ENCODE measurements around the gene NANOG.
A peak's percentile ranks its signal among the peaks of the same experiment; 100 is the strongest.
"Not testable (repeated sequence)": the region's sequence is repeated elsewhere in the genome, so short reads cannot be mapped to it uniquely, and the experiment has no call there.

The NANOG gene

GRCh38 chr12:7839848-7840247 lies 50.6 kb downstream of the NANOG start:
- H3K4me1 ChIP-seq (ENCODE audit: control extremely low read depth in 1 of 4, control insufficient read depth in 4 of 4, insufficient read depth in 4 of 4, low read length in 3 of 4); H3K27me3 ChIP-seq (replicated peaks in 2 of 5; ENCODE audit: control insufficient read depth in 4 of 5, insufficient read depth in 5 of 5, low read length in 4 of 5); H3K36me3 ChIP-seq (ENCODE audit: control insufficient read depth in 4 of 4, insufficient read depth in 4 of 4, low read length in 3 of 4); H3K4me3 ChIP-seq (ENCODE audit: control insufficient read depth in 1 of 7, extremely low read depth in 1 of 7, insufficient read depth in 4 of 7, low read depth in 2 of 7, low read length in 6 of 7); DNase-seq; H3K9me3 ChIP-seq (ENCODE audit: control extremely low read depth in 1 of 5, control insufficient read depth in 4 of 5, insufficient read depth in 2 of 5, low read depth in 1 of 5, low read length in 4 of 5); H3K27ac ChIP-seq (ENCODE audit: insufficient read depth in 1 of 2, low read depth in 1 of 2, low read length in 2 of 2, poor library complexity in 1 of 2, severe bottlenecking in 2 of 2); CTCF ChIA-PET: not testable (repeated sequence)
- no CpG with 5 or more reads among the region's 7 CpGs for WGBS (ENCODE audit: insufficient coverage)
- POLR2A ChIA-PET: interaction anchor here (0.6 kb wide), 1 partner anchor 40 kb away, joined by 3 read pairs; no protein-coding TSS in a partner anchor

- POLR2A ChIA-PET: interaction anchor here (0.6 kb wide), 1 partner anchor 14 kb away, joined by 7 read pairs; no protein-coding TSS in a partner anchor
- H3K4me3 ChIP-seq (ENCODE audit: control insufficient read depth in 1 of 7, extremely low read depth in 1 of 7, insufficient read depth in 4 of 7, low read depth in 2 of 7, low read length in 6 of 7); H3K27ac ChIP-seq (ENCODE audit: insufficient read depth in 1 of 2, low read depth in 1 of 2, low read length in 2 of 2, poor library complexity in 1 of 2, severe bottlenecking in 2 of 2); H3K9me3 ChIP-seq (ENCODE audit: control extremely low read depth in 1 of 5, control insufficient read depth in 4 of 5, insufficient read depth in 2 of 5, low read depth in 1 of 5, low read length in 4 of 5); H3K4me1 ChIP-seq (ENCODE audit: control extremely low read depth in 1 of 4, control insufficient read depth in 4 of 4, insufficient read depth in 4 of 4, low read length in 3 of 4); H3K36me3 ChIP-seq (ENCODE audit: control insufficient read depth in 4 of 4, insufficient read depth in 4 of 4, low read length in 3 of 4); H3K27me3 ChIP-seq (replicated peaks in 2 of 5; ENCODE audit: control insufficient read depth in 4 of 5, insufficient read depth in 5 of 5, low read length in 4 of 5): not testable (repeated sequence)
- peak in 2 of 3 donors; percentile 30 to 53 for DNase-seq
- CTCF ChIA-PET: interaction anchor here (0.6 to 0.7 kb wide), 2 partner anchors 19 to 127 kb away, joined by 3 read pairs; no protein-coding TSS in a partner anchor
- WGBS (ENCODE audit: insufficient coverage): no CpG with 5 or more reads among the region's 9 CpGs
Observed at GRCh38 chr12:7842444-7842843, 53.2 kb downstream of the NANOG start.

GRCh38 chr12:7843149-7843548 lies 53.9 kb downstream of the NANOG start:
- H3K9me3 ChIP-seq (ENCODE audit: control extremely low read depth in 1 of 5, control insufficient read depth in 4 of 5, insufficient read depth in 2 of 5, low read depth in 1 of 5, low read length in 4 of 5); H3K27me3 ChIP-seq (replicated peaks in 2 of 5; ENCODE audit: control insufficient read depth in 4 of 5, insufficient read depth in 5 of 5, low read length in 4 of 5); H3K27ac ChIP-seq (ENCODE audit: insufficient read depth in 1 of 2, low read depth in 1 of 2, low read length in 2 of 2, poor library complexity in 1 of 2, severe bottlenecking in 2 of 2); DNase-seq; CTCF ChIA-PET; H3K4me1 ChIP-seq (ENCODE audit: control extremely low read depth in 1 of 4, control insufficient read depth in 4 of 4, insufficient read depth in 4 of 4, low read length in 3 of 4); H3K36me3 ChIP-seq (ENCODE audit: control insufficient read depth in 4 of 4, insufficient read depth in 4 of 4, low read length in 3 of 4); POLR2A ChIA-PET: not testable (repeated sequence)
- peak overlapping the region in 3 of 7 experiments; percentile 19 to 33 (median 33) for H3K4me3 ChIP-seq (ENCODE audit: control insufficient read depth in 1 of 7, extremely low read depth in 1 of 7, insufficient read depth in 4 of 7, low read depth in 2 of 7, low read length in 6 of 7)
- WGBS (ENCODE audit: insufficient coverage): no CpG with 5 or more reads among the region's 8 CpGs

GRCh38 chr12:7843583-7843982 lies 54.4 kb downstream of the NANOG start:
- CTCF ChIA-PET; H3K27me3 ChIP-seq (replicated peaks in 2 of 5; ENCODE audit: control insufficient read depth in 4 of 5, insufficient read depth in 5 of 5, low read length in 4 of 5); H3K36me3 ChIP-seq (ENCODE audit: control insufficient read depth in 4 of 4, insufficient read depth in 4 of 4, low read length in 3 of 4); H3K4me1 ChIP-seq (ENCODE audit: control extremely low read depth in 1 of 4, control insufficient read depth in 4 of 4, insufficient read depth in 4 of 4, low read length in 3 of 4); H3K27ac ChIP-seq (ENCODE audit: insufficient read depth in 1 of 2, low read depth in 1 of 2, low read length in 2 of 2, poor library complexity in 1 of 2, severe bottlenecking in 2 of 2); H3K9me3 ChIP-seq (ENCODE audit: control extremely low read depth in 1 of 5, control insufficient read depth in 4 of 5, insufficient read depth in 2 of 5, low read depth in 1 of 5, low read length in 4 of 5): not testable (repeated sequence)
- POLR2A ChIA-PET: interaction anchor here (0.6 kb wide), 1 partner anchor 241 kb away, joined by 3 read pairs; no protein-coding TSS in a partner anchor
- H3K4me3 ChIP-seq (ENCODE audit: control insufficient read depth in 1 of 7, extremely low read depth in 1 of 7, insufficient read depth in 4 of 7, low read depth in 2 of 7, low read length in 6 of 7): peak overlapping the region in 1 of 7 experiments; percentile 55
- peak in 2 of 3 donors; percentile 31 to 59 for DNase-seq
- WGBS (ENCODE audit: insufficient coverage): no CpG with 5 or more reads among the region's 9 CpGs

GRCh38 chr12:7844116-7844515 lies 54.9 kb downstream of the NANOG start:
- Histone ChIP-seq H3K27me3 (replicated peaks in 2 of 5; ENCODE audit: control insufficient read depth in 4 of 5, insufficient read depth in 5 of 5, low read length in 4 of 5) (no peaks in the 10 kb centered on the region), H3K4me1 (ENCODE audit: control extremely low read depth in 1 of 4, control insufficient read depth in 4 of 4, insufficient read depth in 4 of 4, low read length in 3 of 4) (peaks cover 0 to 6% (median 3%) of the 10 kb centered on the region in 4 experiments), H3K4me3 (ENCODE audit: control insufficient read depth in 1 of 7, extremely low read depth in 1 of 7, insufficient read depth in 4 of 7, low read depth in 2 of 7, low read length in 6 of 7) (no peak overlapping the region), H3K36me3 (ENCODE audit: control insufficient read depth in 4 of 4, insufficient read depth in 4 of 4, low read length in 3 of 4) (no peaks in the 10 kb centered on the region), H3K27ac (ENCODE audit: insufficient read depth in 1 of 2, low read depth in 1 of 2, low read length in 2 of 2, poor library complexity in 1 of 2, severe bottlenecking in 2 of 2) (no peak overlapping the region), H3K9me3 (ENCODE audit: control extremely low read depth in 1 of 5, control insufficient read depth in 4 of 5, insufficient read depth in 2 of 5, low read depth in 1 of 5, low read length in 4 of 5) (no peaks in the 10 kb centered on the region)
- ChIA-PET POLR2A (interaction anchor here (0.6 kb wide), 1 partner anchor 241 kb away, joined by 3 read pairs; no protein-coding TSS in a partner anchor), CTCF (interaction anchor here (0.7 kb wide), 1 partner anchor 15 kb away, joined by 3 read pairs; no protein-coding TSS in a partner anchor)
- no CpG with 5 or more reads among the region's 5 CpGs for WGBS (ENCODE audit: insufficient coverage)
- DNase-seq: no peak

GRCh38 chr12:7847226-7848097 lies 58.3 kb downstream of the NANOG start:
- not testable (repeated sequence) for H3K36me3 ChIP-seq (ENCODE audit: control insufficient read depth in 4 of 4, insufficient read depth in 4 of 4, low read length in 3 of 4); H3K27ac ChIP-seq (ENCODE audit: insufficient read depth in 1 of 2, low read depth in 1 of 2, low read length in 2 of 2, poor library complexity in 1 of 2, severe bottlenecking in 2 of 2); H3K27me3 ChIP-seq (replicated peaks in 2 of 5; ENCODE audit: control insufficient read depth in 4 of 5, insufficient read depth in 5 of 5, low read length in 4 of 5); H3K4me3 ChIP-seq (ENCODE audit: control insufficient read depth in 1 of 7, extremely low read depth in 1 of 7, insufficient read depth in 4 of 7, low read depth in 2 of 7, low read length in 6 of 7); H3K9me3 ChIP-seq (ENCODE audit: control extremely low read depth in 1 of 5, control insufficient read depth in 4 of 5, insufficient read depth in 2 of 5, low read depth in 1 of 5, low read length in 4 of 5); H3K4me1 ChIP-seq (ENCODE audit: control extremely low read depth in 1 of 4, control insufficient read depth in 4 of 4, insufficient read depth in 4 of 4, low read length in 3 of 4)
- POLR2A ChIA-PET: interaction anchor here (0.6 kb wide), 1 partner anchor 125 kb away, joined by 3 read pairs; no protein-coding TSS in a partner anchor
- WGBS (ENCODE audit: insufficient coverage): no CpG with 5 or more reads among the region's 4 CpGs
- peak in 2 of 3 donors; percentile 29 to 38 for DNase-seq
- CTCF ChIA-PET: interaction anchor here (0.9 kb wide), 1 partner anchor 38 kb away, joined by 3 read pairs; no protein-coding TSS in a partner anchor

GRCh38 chr12:7848098-7848422 lies 58.9 kb downstream of the NANOG start:
- POLR2A ChIA-PET; H3K36me3 ChIP-seq (ENCODE audit: control insufficient read depth in 4 of 4, insufficient read depth in 4 of 4, low read length in 3 of 4); CTCF ChIA-PET; DNase-seq; H3K4me3 ChIP-seq (ENCODE audit: control insufficient read depth in 1 of 7, extremely low read depth in 1 of 7, insufficient read depth in 4 of 7, low read depth in 2 of 7, low read length in 6 of 7); H3K27ac ChIP-seq (ENCODE audit: insufficient read depth in 1 of 2, low read depth in 1 of 2, low read length in 2 of 2, poor library complexity in 1 of 2, severe bottlenecking in 2 of 2); H3K9me3 ChIP-seq (ENCODE audit: control extremely low read depth in 1 of 5, control insufficient read depth in 4 of 5, insufficient read depth in 2 of 5, low read depth in 1 of 5, low read length in 4 of 5); H3K27me3 ChIP-seq (replicated peaks in 2 of 5; ENCODE audit: control insufficient read depth in 4 of 5, insufficient read depth in 5 of 5, low read length in 4 of 5); H3K4me1 ChIP-seq (ENCODE audit: control extremely low read depth in 1 of 4, control insufficient read depth in 4 of 4, insufficient read depth in 4 of 4, low read length in 3 of 4): not testable (repeated sequence)
- WGBS (ENCODE audit: insufficient coverage): no CpG with 5 or more reads among the region's 2 CpGs
